Cardiac fibroblast (primary cell): ENCODE results near the gene BICD2.

Experiments
- DNase-seq, 2 donors: peaks; one replicate each; pipeline versions ENCODE4 v3.0.0 to v3.0.0-alpha.2; 2010; ENCODE audit warnings: low read depth in 2 of 2
- H3K4me3 ChIP-seq, 2 donors: replicated peaks in 1 of 2; 1 replicate in 1 of 2; 2 replicates in 1 of 2; pipeline ENCODE4 v1.5.1; 2011; ENCODE audit warnings: low read depth in 2 of 2, low read length in 2 of 2, mild to moderate bottlenecking in 2 of 2, moderate library complexity in 1 of 2
- CTCF ChIP-seq: IDR thresholded peaks from one replicate; pipeline ENCODE4 v1.5.1; 2011; ENCODE audit warnings: low read depth, mild to moderate bottlenecking, low read length, inconsistent platforms

Gene BICD2

GRCh38 chr9:92762781-92763708 is 1.6 kb downstream of the BICD2 start:
- DNase-seq, result no peak
- H3K4me3 ChIP-seq, result peak overlapping the region; percentile 94 to 100
- TF ChIP-seq CTCF, result no peak

- H3K4me3 ChIP-seq, result no peak overlapping the region
- no peak for DNase-seq
- no peak for TF ChIP-seq CTCF
Observed at GRCh38 chr9:92762196-92762595, 2.4 kb downstream of the BICD2 start.

- TF ChIP-seq CTCF, result no peak
- no peak for DNase-seq
- H3K4me3 ChIP-seq, result no peak overlapping the region
Observed at GRCh38 chr9:92761686-92762085, 2.9 kb downstream of the BICD2 start.

- DNase-seq, result no peak
- no peak overlapping the region for H3K4me3 ChIP-seq
- TF ChIP-seq CTCF, result no peak
Observed at GRCh38 chr9:92760494-92760893, 4.1 kb downstream of the BICD2 start.

- no peak overlapping the region for H3K4me3 ChIP-seq
- TF ChIP-seq CTCF, result no peak
- no peak for DNase-seq
Observed at GRCh38 chr9:92760070-92760469, 4.6 kb downstream of the BICD2 start.

GRCh38 chr9:92759446-92759845 is 5.2 kb downstream of the BICD2 start:
- no peak for DNase-seq
- H3K4me3 ChIP-seq, result no peak overlapping the region
- no peak for TF ChIP-seq CTCF

- H3K4me3 ChIP-seq, result no peak overlapping the region
- TF ChIP-seq CTCF, result no peak
- DNase-seq, result no peak
Observed at GRCh38 chr9:92756792-92757191, 7.8 kb downstream of the BICD2 start.
